ENCODE data around the gene XXYLT1. TPM values are rescaled to one million over a fixed set of nuclear protein-coding genes. Genes with fewer than 3 reads are reported as not detected.
"Not testable (repeated sequence)": the region's sequence is repeated elsewhere in the genome, so short reads cannot be mapped to it uniquely, and the experiment has no call there.

The XXYLT1 gene
- total RNA-seq, 2 experiments from 2014 or later, result 3.1 to 3.7 TPM

- CTCF ChIA-PET, result no interaction called here
- H3K9me3 Mint-ChIP-seq, result no peaks in the 10 kb centered on the region
Observed at GRCh38 chr3:195038161-195038560, 232.8 kb downstream of the XXYLT1 start.

GRCh38 chr3:195037586-195037985 lies 233.4 kb downstream of the XXYLT1 start:
- intact Hi-C loops (cut with DNase I, micrococcal nuclease); H3K27me3 Mint-ChIP-seq; H3K9me3 ChIP-seq (ENCODE audit: control insufficient read depth in 1 of 2, insufficient read depth in 1 of 2, low read length in 2 of 2); DNase-seq; H3K4me3 Mint-ChIP-seq; H3K27me3 ChIP-seq (ENCODE audit: control insufficient read depth in 1 of 2, insufficient read depth in 2 of 2, low read length in 2 of 2); H3K4me3 ChIP-seq (ENCODE audit: low read length); H3K36me3 ChIP-seq (ENCODE audit: insufficient read depth, low read length); H3K27ac Mint-ChIP-seq; H3K4me1 Mint-ChIP-seq (ENCODE audit: low read depth); POLR2A ChIA-PET; H3K9me3 Mint-ChIP-seq; ATAC-seq (ENCODE audit: poor library complexity); H3K4me1 ChIP-seq (ENCODE audit: insufficient read depth, low read length); H3K27ac ChIP-seq (ENCODE audit: low read depth in 1 of 2, low read length in 2 of 2); CTCF ChIA-PET; H3K36me3 Mint-ChIP-seq (ENCODE audit: low read depth): not testable (repeated sequence)

More at GRCh38 chr3:195038161-195038560, 232.8 kb downstream of the XXYLT1 start:
- no peaks in the 10 kb centered on the region for H3K4me1 ChIP-seq (ENCODE audit: insufficient read depth, low read length)
- no peak for DNase-seq
- no peaks in the 10 kb centered on the region for H3K27me3 ChIP-seq (ENCODE audit: control insufficient read depth in 1 of 2, insufficient read depth in 2 of 2, low read length in 2 of 2)
- no peak for ATAC-seq (ENCODE audit: poor library complexity)
- no peaks in the 10 kb centered on the region for H3K4me1 Mint-ChIP-seq (ENCODE audit: low read depth)
- H3K36me3 Mint-ChIP-seq (ENCODE audit: low read depth), result no peaks in the 10 kb centered on the region
- H3K4me3 Mint-ChIP-seq, result no peak overlapping the region
- H3K27ac ChIP-seq (ENCODE audit: low read depth in 1 of 2, low read length in 2 of 2), result no peak overlapping the region
- intact Hi-C loops (cut with DNase I, micrococcal nuclease), result no loop called here
- H3K9me3 ChIP-seq (ENCODE audit: control insufficient read depth in 1 of 2, insufficient read depth in 1 of 2, low read length in 2 of 2), result peaks cover 0 to 3% of the 10 kb centered on the region in 2 experiments
- no peak overlapping the region for H3K4me3 ChIP-seq (ENCODE audit: low read length)
- TF ChIP-seq, protein P1, sequence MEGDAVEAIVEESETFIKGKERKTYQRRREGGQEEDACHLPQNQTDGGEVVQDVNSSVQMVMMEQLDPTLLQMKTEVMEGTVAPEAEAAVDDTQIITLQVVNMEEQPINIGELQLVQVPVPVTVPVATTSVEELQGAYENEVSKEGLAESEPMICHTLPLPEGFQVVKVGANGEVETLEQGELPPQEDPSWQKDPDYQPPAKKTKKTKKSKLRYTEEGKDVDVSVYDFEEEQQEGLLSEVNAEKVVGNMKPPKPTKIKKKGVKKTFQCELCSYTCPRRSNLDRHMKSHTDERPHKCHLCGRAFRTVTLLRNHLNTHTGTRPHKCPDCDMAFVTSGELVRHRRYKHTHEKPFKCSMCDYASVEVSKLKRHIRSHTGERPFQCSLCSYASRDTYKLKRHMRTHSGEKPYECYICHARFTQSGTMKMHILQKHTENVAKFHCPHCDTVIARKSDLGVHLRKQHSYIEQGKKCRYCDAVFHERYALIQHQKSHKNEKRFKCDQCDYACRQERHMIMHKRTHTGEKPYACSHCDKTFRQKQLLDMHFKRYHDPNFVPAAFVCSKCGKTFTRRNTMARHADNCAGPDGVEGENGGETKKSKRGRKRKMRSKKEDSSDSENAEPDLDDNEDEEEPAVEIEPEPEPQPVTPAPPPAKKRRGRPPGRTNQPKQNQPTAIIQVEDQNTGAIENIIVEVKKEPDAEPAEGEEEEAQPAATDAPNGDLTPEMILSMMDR (IDR thresholded peaks at IDR 0.05), result no peak
- H3K27me3 Mint-ChIP-seq, result no peaks in the 10 kb centered on the region
- POLR2A ChIA-PET, result no interaction called here
- no peak overlapping the region for H3K27ac Mint-ChIP-seq
- H3K36me3 ChIP-seq (ENCODE audit: insufficient read depth, low read length), result no peaks in the 10 kb centered on the region

DNA sequence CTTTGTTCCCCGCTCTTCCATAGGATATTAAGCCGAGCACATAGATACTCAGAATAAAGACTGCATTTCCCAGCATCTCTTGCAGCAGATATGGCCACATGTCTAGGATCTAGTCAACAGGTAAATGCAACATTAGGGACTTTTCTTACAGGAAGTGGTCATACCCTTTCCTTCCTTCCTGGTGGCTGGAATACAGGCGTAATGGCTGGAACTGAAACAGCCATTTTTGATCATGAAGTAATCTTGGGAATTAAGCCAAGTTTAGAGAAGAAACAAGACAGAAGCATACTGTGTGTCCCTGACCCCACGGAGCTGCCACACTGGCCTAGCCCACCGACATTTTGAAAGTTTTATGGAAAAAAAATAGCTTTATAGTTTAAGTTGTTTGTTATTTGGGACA lies 234.0 kb downstream of the XXYLT1 start:
- Histone ChIP-seq H3K9me3 (ENCODE audit: control insufficient read depth in 1 of 2, insufficient read depth in 1 of 2, low read length in 2 of 2) (peaks cover 0 to 3% of the 10 kb centered on the region in 2 experiments), H3K27me3 (ENCODE audit: control insufficient read depth in 1 of 2, insufficient read depth in 2 of 2, low read length in 2 of 2) (no peaks in the 10 kb centered on the region), H3K4me3 (ENCODE audit: low read length) (no peak overlapping the region), H3K27ac (ENCODE audit: low read depth in 1 of 2, low read length in 2 of 2) (no peak overlapping the region), H3K36me3 (ENCODE audit: insufficient read depth, low read length) (no peaks in the 10 kb centered on the region), H3K4me1 (ENCODE audit: insufficient read depth, low read length) (no peaks in the 10 kb centered on the region)
- Mint-ChIP-seq H3K27me3 (no peaks in the 10 kb centered on the region), H3K36me3 (ENCODE audit: low read depth) (no peaks in the 10 kb centered on the region), H3K27ac (no peak overlapping the region), H3K9me3 (no peaks in the 10 kb centered on the region), H3K4me3 (no peak overlapping the region), H3K4me1 (ENCODE audit: low read depth) (no peaks in the 10 kb centered on the region)
- TF ChIP-seq, protein P1 (IDR thresholded peaks at IDR 0.05), result no peak
- ATAC-seq (ENCODE audit: poor library complexity) (no peak), DNase-seq (no peak)
- POLR2A ChIA-PET, result no interaction called here
- CTCF ChIA-PET, result no interaction called here
- intact Hi-C loops (cut with DNase I, micrococcal nuclease), result no loop called here

DNA sequence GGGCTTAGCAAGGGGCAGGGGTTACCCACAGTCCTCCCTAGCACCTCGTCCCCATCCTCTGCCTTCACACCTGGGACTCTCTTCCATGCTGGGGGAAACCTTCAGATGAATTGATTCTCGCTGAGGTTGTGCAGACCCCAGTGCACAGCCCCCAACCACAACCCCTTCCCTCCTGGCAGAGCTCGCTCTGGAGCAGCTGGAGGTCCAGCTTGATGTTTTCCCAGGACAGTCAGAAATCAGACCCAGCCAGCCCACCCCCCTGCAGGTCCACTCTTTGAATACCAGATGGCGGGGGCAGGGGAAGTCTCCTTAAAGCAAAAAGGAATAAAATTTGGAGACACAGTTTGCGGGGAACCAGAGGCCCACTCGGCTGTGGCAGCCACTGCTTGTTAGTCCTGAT lies 234.4 kb downstream of the XXYLT1 start:
- no peaks in the 10 kb centered on the region for H3K9me3 Mint-ChIP-seq
- DNase-seq, result no peak
- no peaks in the 10 kb centered on the region for H3K36me3 Mint-ChIP-seq (ENCODE audit: low read depth)
- no peaks in the 10 kb centered on the region for H3K27me3 Mint-ChIP-seq
- H3K4me3 Mint-ChIP-seq, result no peak overlapping the region
- Histone ChIP-seq H3K27ac (ENCODE audit: low read depth in 1 of 2, low read length in 2 of 2) (no peak overlapping the region), H3K9me3 (ENCODE audit: control insufficient read depth in 1 of 2, insufficient read depth in 1 of 2, low read length in 2 of 2) (peaks cover 0 to 3% of the 10 kb centered on the region in 2 experiments), H3K36me3 (ENCODE audit: insufficient read depth, low read length) (no peaks in the 10 kb centered on the region), H3K4me3 (ENCODE audit: low read length) (no peak overlapping the region), H3K27me3 (ENCODE audit: control insufficient read depth in 1 of 2, insufficient read depth in 2 of 2, low read length in 2 of 2) (no peaks in the 10 kb centered on the region), H3K4me1 (ENCODE audit: insufficient read depth, low read length) (no peaks in the 10 kb centered on the region)
- intact Hi-C loops (cut with DNase I, micrococcal nuclease), result no loop called here
- ATAC-seq (ENCODE audit: poor library complexity), result no peak
- H3K4me1 Mint-ChIP-seq (ENCODE audit: low read depth), result no peaks in the 10 kb centered on the region
- TF ChIP-seq, protein P1 (IDR thresholded peaks at IDR 0.05), result no peak
- CTCF ChIA-PET, result no interaction called here
- no peak overlapping the region for H3K27ac Mint-ChIP-seq
- POLR2A ChIA-PET, result no interaction called here
